OCI-LY7 (cell line): ENCODE results near the gene FOXC2.

ENCODE experiments used
- EZH2phosphoT487 ChIP-seq: fragments of 200-600 bp; sonication (generic); IDR thresholded peaks from 2 replicates; pipeline ENCODE4 v1.6.1; 2018; ENCODE audit warnings: low read depth, borderline replicate concordance, mild to moderate bottlenecking, mixed run types, antibody characterized with exemption, low read length, moderate library complexity, mixed read lengths
- TF ChIP-seq, protein P1 (sequence below): fragments of 200-600 bp; sonication (generic); conservative IDR thresholded peaks from 2 replicates; pipeline ENCODE4 v1.5.1; 2014; ENCODE audit warnings: mild to moderate bottlenecking, antibody characterized with exemption, low read length, moderate library complexity, mixed read lengths

DNA sequence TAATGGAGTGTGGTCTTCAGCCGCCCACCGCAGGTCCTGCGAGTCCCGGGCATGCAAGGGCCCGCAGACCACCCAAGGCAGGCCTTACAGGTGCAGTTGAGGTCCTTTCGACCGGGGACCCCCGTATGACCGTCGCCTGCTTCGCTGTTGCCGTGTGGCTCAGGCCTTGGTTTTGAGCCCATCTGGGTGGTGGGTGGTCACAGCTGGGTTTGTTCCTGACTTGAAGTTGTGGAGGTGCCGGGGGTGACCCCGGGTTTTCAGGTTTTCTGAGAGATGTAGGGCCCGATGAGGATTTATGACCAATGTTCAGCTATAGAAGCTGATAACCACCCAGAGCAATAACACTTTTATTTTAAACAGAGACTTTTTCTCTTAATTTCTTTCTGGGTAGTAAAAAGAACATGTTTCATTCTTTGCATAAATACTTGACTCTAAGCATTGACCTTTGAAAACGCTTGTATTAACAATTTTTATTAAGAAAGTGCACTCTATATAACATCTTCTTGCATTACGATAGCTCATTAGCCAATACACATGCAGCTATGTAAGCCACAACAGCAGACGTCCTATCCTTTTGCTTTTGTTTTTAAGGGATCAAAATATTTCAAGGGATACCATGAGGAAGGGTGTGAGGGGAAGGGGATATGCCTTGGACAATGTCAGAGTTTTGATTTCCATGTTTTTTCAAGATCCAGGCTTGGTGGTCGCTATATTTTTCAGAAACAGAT lies 13.6 kb downstream of the FOXC2 start:
- TF ChIP-seq, protein P1, sequence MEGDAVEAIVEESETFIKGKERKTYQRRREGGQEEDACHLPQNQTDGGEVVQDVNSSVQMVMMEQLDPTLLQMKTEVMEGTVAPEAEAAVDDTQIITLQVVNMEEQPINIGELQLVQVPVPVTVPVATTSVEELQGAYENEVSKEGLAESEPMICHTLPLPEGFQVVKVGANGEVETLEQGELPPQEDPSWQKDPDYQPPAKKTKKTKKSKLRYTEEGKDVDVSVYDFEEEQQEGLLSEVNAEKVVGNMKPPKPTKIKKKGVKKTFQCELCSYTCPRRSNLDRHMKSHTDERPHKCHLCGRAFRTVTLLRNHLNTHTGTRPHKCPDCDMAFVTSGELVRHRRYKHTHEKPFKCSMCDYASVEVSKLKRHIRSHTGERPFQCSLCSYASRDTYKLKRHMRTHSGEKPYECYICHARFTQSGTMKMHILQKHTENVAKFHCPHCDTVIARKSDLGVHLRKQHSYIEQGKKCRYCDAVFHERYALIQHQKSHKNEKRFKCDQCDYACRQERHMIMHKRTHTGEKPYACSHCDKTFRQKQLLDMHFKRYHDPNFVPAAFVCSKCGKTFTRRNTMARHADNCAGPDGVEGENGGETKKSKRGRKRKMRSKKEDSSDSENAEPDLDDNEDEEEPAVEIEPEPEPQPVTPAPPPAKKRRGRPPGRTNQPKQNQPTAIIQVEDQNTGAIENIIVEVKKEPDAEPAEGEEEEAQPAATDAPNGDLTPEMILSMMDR: no peak
- TF ChIP-seq EZH2phosphoT487: no peak
